SW480 (cell line): ENCODE results near the gene SH3PXD2A.
"Not testable (repeated sequence)": the region's sequence is repeated elsewhere in the genome, so short reads cannot be mapped to it uniquely, and the experiment has no call there.

ENCODE experiments used
- DNase-seq: peaks from one replicate; pipeline ENCODE4 v3.0.0-alpha.2; 2016; ENCODE audit warnings: low spot score

Gene SH3PXD2A

DNA sequence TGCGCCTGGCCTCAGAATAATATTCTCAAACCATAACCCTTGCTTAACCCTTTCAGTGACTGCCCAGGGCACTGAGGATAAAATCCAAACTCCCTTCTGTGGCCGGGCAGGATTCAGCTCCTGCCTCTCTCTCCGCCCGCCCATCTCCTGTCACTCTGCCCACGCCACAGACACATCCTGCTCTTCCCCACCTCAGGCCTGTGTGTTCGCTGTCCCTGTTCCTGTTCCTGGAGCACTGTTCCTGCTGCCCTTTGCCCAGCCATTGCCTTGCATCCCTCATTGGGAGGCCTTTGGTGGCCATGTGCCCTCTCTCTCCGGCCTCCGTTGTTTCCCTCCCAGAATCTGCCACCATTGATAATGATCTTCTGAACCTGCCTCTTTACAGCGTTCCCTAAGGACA is 108.8 kb downstream of the SH3PXD2A start:
- DNase-seq: peak; percentile 75

DNA sequence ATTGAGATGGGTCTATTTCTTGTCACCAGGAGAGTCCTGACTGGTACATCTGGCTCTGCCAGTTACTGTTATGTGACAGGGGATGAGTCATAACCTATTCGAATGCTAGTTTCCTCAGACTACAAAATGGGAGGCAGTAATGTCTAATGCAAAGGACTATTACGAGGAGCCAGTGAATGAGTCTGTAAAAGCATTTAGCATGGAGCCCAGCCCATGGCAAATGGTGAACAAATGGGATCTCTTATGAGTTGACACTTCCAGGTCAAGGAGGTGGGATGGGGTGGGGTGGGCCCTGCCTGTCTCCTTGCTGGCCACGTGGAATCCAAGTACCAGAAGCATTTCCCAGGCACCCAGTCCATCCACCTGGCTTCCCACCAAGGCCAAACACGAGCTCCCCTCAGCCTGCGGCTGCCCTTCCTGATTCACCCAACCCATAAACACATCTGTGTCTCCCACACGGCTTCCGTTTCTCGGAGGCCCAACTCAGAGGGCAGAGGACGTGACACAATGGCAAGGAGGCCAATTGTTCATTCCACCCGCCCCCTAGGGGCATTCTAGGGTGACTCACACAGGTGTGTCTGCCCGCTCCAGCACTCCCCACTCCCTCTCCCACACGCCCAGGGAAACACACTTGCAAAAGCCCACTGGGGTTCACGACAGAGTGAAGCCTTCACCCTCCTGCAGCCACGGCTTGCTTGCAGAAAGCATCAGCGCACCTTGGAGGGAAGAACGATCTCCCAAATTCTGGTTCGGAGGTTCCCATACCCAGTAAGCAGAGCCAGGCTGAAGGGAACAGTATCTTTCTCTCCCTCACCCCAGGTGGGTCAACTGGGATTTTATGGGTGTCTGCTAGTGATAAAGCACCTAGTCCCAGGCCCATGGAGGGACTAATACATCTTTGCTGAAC is 109.8 kb downstream of the SH3PXD2A start:
- peak; percentile 97 for DNase-seq

- no peak for DNase-seq
Observed at GRCh38 chr10:103742824-103743223, 112.6 kb downstream of the SH3PXD2A start.

DNA sequence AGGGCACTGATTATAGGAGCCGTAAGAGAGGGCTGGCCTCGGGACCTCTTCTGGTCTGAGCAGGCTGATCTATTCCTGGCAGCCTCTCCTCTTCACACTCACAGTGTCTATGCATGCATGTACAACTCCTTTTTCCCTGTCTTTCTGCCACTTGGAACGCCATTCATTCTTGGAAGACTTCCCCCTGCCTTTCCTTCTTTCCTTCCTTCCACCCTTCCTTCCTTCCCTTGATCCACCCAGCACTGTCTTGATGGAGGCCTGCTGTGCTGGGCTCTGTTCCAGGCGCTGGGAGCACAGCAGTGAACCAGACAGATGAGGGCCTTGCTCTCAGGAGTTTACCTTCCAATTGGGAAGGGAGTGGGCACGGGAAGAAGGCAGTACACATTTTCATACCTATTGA is 114.8 kb downstream of the SH3PXD2A start:
- no peak for DNase-seq

GRCh38 chr10:103739039-103739764 is 116.2 kb downstream of the SH3PXD2A start:
- DNase-seq: peak; percentile 90

- no peak for DNase-seq
Observed at GRCh38 chr10:103737735-103738367, 117.5 kb downstream of the SH3PXD2A start.

GRCh38 chr10:103736763-103737162 is 118.6 kb downstream of the SH3PXD2A start:
- peak; percentile 75 for DNase-seq

DNA sequence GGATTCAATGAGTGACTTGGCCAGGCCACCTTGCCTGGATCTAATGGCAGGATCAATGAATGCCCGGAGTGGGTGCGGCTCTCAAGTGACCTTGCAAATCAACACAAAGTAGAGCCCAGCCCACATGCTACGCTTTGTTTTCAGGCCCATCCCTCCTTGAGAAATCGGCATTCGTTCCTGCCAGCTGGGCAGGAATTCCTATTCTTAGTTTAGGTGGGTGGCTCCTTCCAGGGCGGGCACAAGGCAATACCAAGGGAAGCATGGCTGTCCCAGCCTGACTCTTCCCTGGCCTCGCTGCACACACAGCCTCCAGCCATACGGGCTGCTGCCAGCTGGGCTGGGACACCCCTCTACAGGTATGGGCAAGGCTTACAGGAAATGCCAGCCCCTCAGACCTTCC is 119.3 kb downstream of the SH3PXD2A start:
- DNase-seq: no peak

DNA sequence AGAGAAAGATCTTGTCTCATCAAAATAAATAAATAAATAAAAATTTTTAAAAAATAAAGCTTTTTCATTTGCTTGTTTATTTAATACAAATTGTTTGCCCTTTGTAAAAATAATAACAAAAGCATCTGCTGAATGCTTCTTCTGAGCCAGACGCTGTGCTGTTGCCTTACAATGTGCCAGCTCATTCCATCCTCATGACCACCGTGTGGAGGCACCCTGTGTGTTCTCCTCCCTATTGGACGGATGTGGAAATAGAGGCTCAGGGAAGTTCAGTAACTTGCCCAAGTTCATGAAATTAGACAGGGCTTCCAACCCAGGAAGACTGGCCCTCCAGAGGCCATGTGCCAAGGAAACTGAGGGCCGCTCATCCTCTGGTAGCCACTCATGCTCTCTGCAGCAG is 120.6 kb downstream of the SH3PXD2A start:
- DNase-seq: no peak

- no peak for DNase-seq
Observed at GRCh38 chr10:103733045-103733419, 122.3 kb downstream of the SH3PXD2A start.

- no peak for DNase-seq
Observed at GRCh38 chr10:103732339-103733044, 122.9 kb downstream of the SH3PXD2A start.

- no peak for DNase-seq
Observed at GRCh38 chr10:103731609-103732270, 123.6 kb downstream of the SH3PXD2A start.

- DNase-seq: not testable (repeated sequence)
Observed at GRCh38 chr10:103731026-103731425, 124.3 kb downstream of the SH3PXD2A start.

DNA sequence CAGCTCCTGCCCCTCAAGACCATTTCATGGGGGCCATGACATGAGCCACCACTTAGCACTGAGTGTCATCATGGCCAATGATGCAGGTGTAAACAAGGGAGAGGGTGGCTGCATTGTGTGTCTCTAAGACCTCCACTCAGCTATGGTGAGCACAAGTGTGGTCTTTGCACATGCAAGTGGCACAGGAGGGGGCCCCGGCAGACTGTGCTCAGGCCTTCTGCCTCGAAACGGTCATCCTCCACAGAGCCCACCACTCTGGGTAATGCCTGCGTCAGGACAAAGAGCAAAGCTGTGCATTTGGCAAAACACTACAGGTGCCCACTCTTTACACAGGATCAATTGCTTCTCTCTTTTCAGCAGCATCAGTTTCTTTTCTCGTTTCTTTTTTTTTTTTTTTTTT is 125.5 kb downstream of the SH3PXD2A start:
- no peak for DNase-seq

GRCh38 chr10:103727991-103728689 is 127.2 kb downstream of the SH3PXD2A start:
- no peak for DNase-seq

DNA sequence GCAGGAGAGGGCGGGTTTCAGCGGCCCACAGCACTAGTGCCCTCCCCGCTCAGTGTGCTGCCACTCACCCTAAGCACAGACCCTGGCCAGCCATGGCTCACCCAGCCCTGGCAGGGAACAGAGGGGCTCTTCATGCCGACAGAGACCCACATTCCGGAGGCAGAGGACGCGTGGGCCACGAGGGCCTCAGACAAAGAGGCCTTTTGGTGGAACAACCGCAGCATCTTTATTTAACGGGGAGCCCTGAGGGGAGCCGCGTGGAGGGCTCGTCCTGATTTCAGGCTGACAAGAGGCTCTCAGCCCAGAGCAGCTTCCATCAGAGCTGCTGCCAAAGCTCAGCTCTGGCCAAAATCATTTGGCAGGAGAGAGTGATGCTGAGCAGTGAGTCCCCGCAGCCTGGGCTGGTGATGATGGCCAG is 127.8 kb downstream of the SH3PXD2A start:
- no peak for DNase-seq

DNA sequence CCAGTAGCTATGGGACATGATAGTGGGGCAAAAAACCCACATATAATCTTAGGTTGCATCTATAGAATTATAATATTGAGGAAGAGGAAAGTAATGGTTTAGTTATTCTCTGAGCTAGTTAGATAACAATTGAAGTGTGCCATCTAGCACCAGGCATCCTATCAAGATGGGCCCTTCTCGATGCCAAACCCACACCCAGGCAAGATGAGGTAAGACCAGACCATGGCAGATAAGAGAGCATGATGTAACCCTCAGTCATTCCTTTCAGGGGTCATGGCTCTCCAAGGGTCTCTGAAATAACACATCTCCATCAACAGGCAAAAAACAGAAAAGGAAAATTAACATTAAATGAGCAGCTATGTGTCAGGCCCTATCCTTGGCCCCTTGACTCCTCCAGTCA is 128.7 kb downstream of the SH3PXD2A start:
- DNase-seq: no peak

- no peak for DNase-seq
Observed at GRCh38 chr10:103725242-103725641, 130.1 kb downstream of the SH3PXD2A start.

GRCh38 chr10:103724771-103725170 is 130.6 kb downstream of the SH3PXD2A start:
- no peak for DNase-seq

DNA sequence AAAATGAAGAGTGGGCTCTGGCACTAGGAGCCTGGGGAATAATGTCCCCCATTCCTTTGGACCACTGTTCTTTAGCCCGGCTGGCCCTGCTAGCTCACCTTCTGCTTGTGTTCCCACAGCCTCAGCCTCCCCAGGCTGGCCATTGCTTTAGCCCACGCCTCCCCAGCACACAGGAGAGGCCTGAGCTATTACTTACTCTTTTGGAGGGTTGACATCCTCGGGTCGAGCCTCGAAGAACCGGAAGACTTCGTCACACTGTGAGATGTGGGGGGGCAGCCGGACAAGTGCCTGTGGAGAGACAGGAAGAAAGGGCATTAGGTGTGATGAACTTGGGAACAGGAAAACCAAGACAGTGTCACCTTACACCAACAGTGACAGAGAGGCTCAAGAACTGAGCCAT is 131.3 kb downstream of the SH3PXD2A start:
- no peak for DNase-seq

GRCh38 chr10:103723557-103723956 is 131.8 kb downstream of the SH3PXD2A start:
- DNase-seq: no peak
